SK-N-SH (cell line): Measurements from ENCODE around the gene PLA2G4E. TPM values are rescaled to one million over a fixed set of nuclear protein-coding genes. Genes with fewer than 3 reads are reported as not detected.

Experiments used
- CTCF ChIA-PET: fragments of 300-600, 350-600 bp; formaldehyde crosslinking; extraction: SDS; loops from one replicate; lab custom pipeline; 2021; lab: Yijun Ruan, JAX
- POLR2A ChIA-PET: fragments of 350-600 bp; sonication (Branson Sonifier 250); formaldehyde crosslinking; extraction: SDS; loops from one replicate; lab custom pipeline; 2020; ENCODE audit warnings: antibody characterized with exemption, inconsistent platforms; lab: Yijun Ruan, JAX
- DNase-seq: peaks from one replicate; pipeline ENCODE4 v3.0.0; 2012
- H2AFZ ChIP-seq: fragments of 200-600 bp; sonication (generic); 2 replicates; pipeline ENCODE4 v1.8.1; 2016; ENCODE audit warnings: antibody characterized with exemption, mild to moderate bottlenecking, low read depth
- H3F3A ChIP-seq: fragments of 200-600 bp; sonication (generic); replicated peaks from 2 replicates; pipeline ENCODE3; 2016; ENCODE audit warnings: antibody characterized with exemption, mild to moderate bottlenecking; ENCODE audit not compliant: insufficient read depth
- H3K27ac ChIP-seq, 2 experiments: fragments of 200-500 bp in 1 of 2; fragments of 200-600 bp in 1 of 2; sonication (Bioruptor generic) in 1 of 2; sonication (generic), shearing (Covaris generic) in 1 of 2; 2 replicates each; pipeline versions ENCODE4 v1.5.1 to v1.6.1; 2014 to 2016; ENCODE audit warnings: low read depth in 2 of 2, inconsistent platforms in 1 of 2, low read length in 1 of 2, mild to moderate bottlenecking in 1 of 2, mixed read lengths in 1 of 2
- H3K27me3 ChIP-seq: fragments of 200-600 bp; sonication (generic), shearing (Covaris generic); 2 replicates; pipeline ENCODE4 v1.6.1; 2016; ENCODE audit warnings: mixed run types; ENCODE audit not compliant: insufficient read depth
- H3K36me3 ChIP-seq, 2 experiments: fragments of 200-500 bp in 1 of 2; fragments of 200-600 bp in 1 of 2; sonication (Bioruptor generic) in 1 of 2; sonication (generic) in 1 of 2; replicated peaks in 1 of 2; 2 replicates each; pipeline versions ENCODE3 to v1.5.1; 2014 to 2016; ENCODE audit warnings: low read length in 1 of 2, mild to moderate bottlenecking in 1 of 2; ENCODE audit not compliant: insufficient read depth in 2 of 2, control insufficient read depth in 1 of 2
- H3K4me1 ChIP-seq, 2 experiments: fragments of 200-500 bp in 1 of 2; fragments of 200-600 bp in 1 of 2; sonication (Bioruptor generic) in 1 of 2; sonication (generic), shearing (Covaris generic) in 1 of 2; 2 replicates each; pipeline versions ENCODE4 v1.5.1 to v1.6.1; 2014 to 2016; ENCODE audit warnings: low read depth in 1 of 2, low read length in 1 of 2, mixed run types in 1 of 2; ENCODE audit not compliant: insufficient read depth in 2 of 2, control insufficient read depth in 1 of 2
- H3K4me2 ChIP-seq: fragments of 200-600 bp; sonication (generic), shearing (Covaris generic); 2 replicates; pipeline ENCODE4 v1.6.1; 2017; ENCODE audit warnings: mixed run types
- H3K4me3 ChIP-seq, 2 experiments: fragments of 200-500 bp in 1 of 2; fragments of 200-600 bp in 1 of 2; sonication (Bioruptor generic) in 1 of 2; sonication (generic), shearing (Covaris generic) in 1 of 2; 2 replicates each; pipeline versions ENCODE4 v1.5.1 to v1.8.1; 2014 to 2016; ENCODE audit warnings: low read depth in 2 of 2, inconsistent platforms in 1 of 2, low read length in 1 of 2, mild to moderate bottlenecking in 1 of 2, mixed read lengths in 1 of 2, moderate library complexity in 1 of 2
- H3K79me2 ChIP-seq: fragments of 200-600 bp; sonication (generic); 2 replicates; pipeline ENCODE4 v1.8.1; 2017; ENCODE audit warnings: mild to moderate bottlenecking; ENCODE audit not compliant: insufficient read depth
- H3K9ac ChIP-seq: fragments of 200-600 bp; sonication (generic); 2 replicates; pipeline ENCODE4 v1.6.1; 2017; ENCODE audit warnings: mixed run types
- H3K9me2 ChIP-seq: fragments of 200-600 bp; sonication (generic); 2 replicates; pipeline ENCODE4 v1.6.1; 2017; ENCODE audit warnings: mixed run types
- H3K9me3 ChIP-seq: fragments of 200-600 bp; sonication (generic); 2 replicates; pipeline ENCODE4 v1.6.1; 2017; ENCODE audit warnings: mixed run types, mild to moderate bottlenecking, moderate library complexity
- H4K20me1 ChIP-seq: fragments of 200-600 bp; sonication (generic); 2 replicates; pipeline ENCODE4 v1.6.1; 2017; ENCODE audit warnings: mild to moderate bottlenecking, mixed run types; ENCODE audit not compliant: insufficient read depth
- ELF1 ChIP-seq: IDR thresholded peaks from 2 replicates; pipeline ENCODE4 v1.4.0; 2012
- EP300 ChIP-seq, 2 experiments: IDR thresholded peaks; 2 replicates each; pipeline versions ENCODE4 v1.4.0 to v1.6.1; 2012; ENCODE audit warnings: borderline replicate concordance in 1 of 2, low read depth in 1 of 2, low read length in 1 of 2
- EZH2phosphoT487 ChIP-seq: fragments of 200-600 bp; sonication (generic); IDR thresholded peaks from 2 replicates; pipeline ENCODE4 v1.6.1; 2017; ENCODE audit warnings: low read depth, mixed run types, mild to moderate bottlenecking, antibody characterized with exemption, moderate library complexity, borderline replicate concordance
- FOSL2 ChIP-seq: IDR thresholded peaks from 2 replicates; pipeline ENCODE4 v1.4.0; 2012; ENCODE audit warnings: low read depth, mild to moderate bottlenecking, moderate library complexity, borderline replicate concordance
- FOXJ3 ChIP-seq: sonication (generic); formaldehyde crosslinking; IDR thresholded peaks from 2 replicates; pipeline ENCODE4 v1.5.1; 2020; ENCODE audit warnings: mild to moderate bottlenecking, missing genetic modification reagents
- GABPA ChIP-seq: IDR thresholded peaks from 2 replicates; pipeline ENCODE4 v1.4.0; 2012; ENCODE audit warnings: low read depth, mild to moderate bottlenecking
- GATA2 ChIP-seq: sonication (generic); formaldehyde crosslinking; IDR thresholded peaks from 2 replicates; pipeline ENCODE4 v1.5.0; 2020; ENCODE audit warnings: mild to moderate bottlenecking, missing genetic modification reagents
- JUND ChIP-seq: IDR thresholded peaks from 2 replicates; pipeline ENCODE4 v1.4.0; 2012
- MEF2A ChIP-seq: IDR thresholded peaks from 2 replicates; pipeline ENCODE4 v1.4.0; 2012; ENCODE audit warnings: low read depth, borderline replicate concordance
- NRF1 ChIP-seq: IDR thresholded peaks from 2 replicates; pipeline ENCODE4 v1.6.1; 2012; ENCODE audit warnings: low read depth, mild to moderate bottlenecking, low read length
- POLR2AphosphoS5 ChIP-seq: IDR thresholded peaks from 2 replicates; pipeline ENCODE4 v1.6.1; 2012; ENCODE audit warnings: low read depth, low read length
- RCOR1 ChIP-seq: fragments of 150-350 bp; IDR thresholded peaks from 2 replicates; pipeline ENCODE4 v1.6.1; 2017; ENCODE audit warnings: antibody characterized with exemption, low read length
- RXRA ChIP-seq: IDR thresholded peaks from 2 replicates; pipeline ENCODE4 v1.4.0; 2012; ENCODE audit warnings: low read depth, mild to moderate bottlenecking, borderline replicate concordance
- SIN3A ChIP-seq: IDR thresholded peaks from 2 replicates; pipeline ENCODE4 v1.6.1; 2012; ENCODE audit warnings: low read depth, mild to moderate bottlenecking, low read length, moderate library complexity, borderline replicate concordance
- SMC3 ChIP-seq: IDR thresholded peaks from 2 replicates; pipeline ENCODE4 v1.6.1; 2012; ENCODE audit warnings: low read depth, low read length, improper control_type of control experiment
- TAF1 ChIP-seq: IDR thresholded peaks from 2 replicates; pipeline ENCODE4 v1.6.1; 2012; ENCODE audit warnings: low read depth, mild to moderate bottlenecking, low read length, moderate library complexity, borderline replicate concordance
- WGBS: methylation state at CpG from one replicate; pipeline ENCODE4 v1.1.6; 2017; ENCODE audit warnings: low lambda C conversion rate; 5-methylcytosine and 5-hydroxymethylcytosine counted together
- polyA plus RNA-seq, 3 experiments: library from polyadenylated mRNA; depleted of rRNA; stranded (reverse); fragments of >200 nt; gene quantifications; 2 replicates each; pipeline ENCODE4 v1.2.3, GENCODE V29; 2012
- TF ChIP-seq, protein P1 (sequence below): fragments of 150-350 bp; IDR thresholded peaks from 2 replicates; pipeline ENCODE4 v1.6.1; 2016; ENCODE audit warnings: mild to moderate bottlenecking, low read depth, low read length
- TF ChIP-seq, protein P2 (sequence below): IDR thresholded peaks from 2 replicates; pipeline ENCODE4 v1.4.0; 2012; ENCODE audit warnings: low read depth, borderline replicate concordance
- TF ChIP-seq, protein P3 (sequence below): fragments of 150-350 bp; IDR thresholded peaks from 2 replicates; pipeline ENCODE4 v1.6.1; 2017; ENCODE audit warnings: antibody characterized with exemption, low read length, low read depth, borderline replicate concordance

The PLA2G4E gene
- polyA plus RNA-seq, 1 of the 3 experiments (the other 2 are of a cell fraction), result not detected

DNA sequence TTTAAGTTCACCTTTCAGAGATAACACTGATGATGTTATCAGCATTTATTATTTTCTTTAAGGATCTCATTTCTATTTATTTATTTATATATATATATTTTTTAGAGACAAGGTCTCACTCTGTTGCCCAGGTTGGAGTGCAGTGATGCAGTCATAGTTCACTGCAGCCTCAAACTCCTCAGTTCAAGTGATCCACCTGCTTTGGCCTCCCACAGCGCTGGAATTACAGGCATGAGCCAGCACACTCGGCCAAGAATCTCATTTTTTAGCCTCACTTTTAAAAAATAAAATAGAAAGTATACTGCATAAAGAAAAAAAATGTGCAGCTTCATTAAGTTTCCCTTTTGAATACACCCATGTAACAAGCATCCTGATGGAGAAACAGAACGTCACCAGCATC lies 37.9 kb upstream of the PLA2G4E start (continued):
- TF ChIP-seq, protein P1, sequence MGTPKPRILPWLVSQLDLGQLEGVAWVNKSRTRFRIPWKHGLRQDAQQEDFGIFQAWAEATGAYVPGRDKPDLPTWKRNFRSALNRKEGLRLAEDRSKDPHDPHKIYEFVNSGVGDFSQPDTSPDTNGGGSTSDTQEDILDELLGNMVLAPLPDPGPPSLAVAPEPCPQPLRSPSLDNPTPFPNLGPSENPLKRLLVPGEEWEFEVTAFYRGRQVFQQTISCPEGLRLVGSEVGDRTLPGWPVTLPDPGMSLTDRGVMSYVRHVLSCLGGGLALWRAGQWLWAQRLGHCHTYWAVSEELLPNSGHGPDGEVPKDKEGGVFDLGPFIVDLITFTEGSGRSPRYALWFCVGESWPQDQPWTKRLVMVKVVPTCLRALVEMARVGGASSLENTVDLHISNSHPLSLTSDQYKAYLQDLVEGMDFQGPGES, result no peak
- TF ChIP-seq FOXJ3 (no peak), FOSL2 (no peak), MEF2A (no peak), RXRA (no peak), RCOR1 (no peak), SMC3 (no peak), ELF1 (no peak)

DNA sequence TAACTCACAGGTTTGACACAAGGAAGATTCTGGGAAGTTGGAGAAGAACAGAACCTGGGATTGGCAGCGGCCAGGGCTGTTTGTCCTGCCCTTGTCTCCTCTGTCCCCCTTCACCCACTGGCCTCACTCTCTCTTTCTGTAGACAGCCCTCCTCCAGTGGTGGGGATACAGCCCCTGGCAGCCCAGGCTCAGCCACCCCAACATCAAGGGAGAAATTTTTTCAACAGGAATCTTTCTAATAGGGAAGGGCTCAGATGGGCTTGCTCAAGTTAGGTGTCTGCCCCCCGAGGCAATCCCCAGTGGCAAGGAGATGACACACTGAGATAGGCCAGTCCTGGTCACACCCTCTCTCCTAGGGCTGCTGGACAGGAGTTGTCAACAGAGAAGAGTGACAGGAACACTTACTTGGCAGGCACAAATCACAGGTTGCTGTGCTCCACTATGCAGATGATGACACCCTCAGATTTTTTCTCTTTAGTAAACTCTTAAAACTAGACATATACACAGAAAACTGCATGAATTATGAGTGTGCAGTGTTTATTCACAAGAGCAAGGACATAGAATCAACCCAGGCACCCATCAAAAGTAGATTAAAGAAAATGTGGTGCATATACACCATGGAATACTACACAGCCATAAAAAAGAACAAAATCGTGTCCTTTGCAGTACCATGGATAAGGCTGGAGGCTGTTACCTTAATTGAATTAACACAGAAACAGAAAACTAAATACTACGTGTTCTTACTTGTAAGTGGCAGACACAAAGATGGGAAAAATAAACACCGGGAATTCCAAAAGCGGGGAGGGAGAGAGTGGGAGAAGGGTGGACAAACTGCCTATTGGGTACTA lies 37.2 kb upstream of the PLA2G4E start:
- H3K4me2 ChIP-seq, result no peak overlapping the region; the same call in 1 of the 2 replicates
- H3K4me3 ChIP-seq, result no peak overlapping the region
- no peak overlapping the region for H2AFZ ChIP-seq
- WGBS, result 42% methylated on average over 6 of the region's 6 CpGs
- H3K27me3 ChIP-seq, result peaks cover 8% of the 10 kb centered on the region; the same call in 1 of the 2 replicates
- H3K27ac ChIP-seq, result no peak overlapping the region
- H3K9me3 ChIP-seq, result no peaks in the 10 kb centered on the region
- POLR2A ChIA-PET, result no interaction called here
- DNase-seq, result no peak
- no peaks in the 10 kb centered on the region for H3K79me2 ChIP-seq
- H3K9ac ChIP-seq, result no peak overlapping the region
- no peaks in the 10 kb centered on the region for H3K9me2 ChIP-seq
- no peaks in the 10 kb centered on the region for H3K36me3 ChIP-seq
- no peaks in the 10 kb centered on the region for H3F3A ChIP-seq
- CTCF ChIA-PET, result interaction anchor here (0.6 to 17.2 kb wide), 35 partner anchors 8 to 118 kb away, joined by 3 to 293 read pairs (median 6); partner anchors contain the start of gene EHD4
- H3K4me1 ChIP-seq, result peaks cover 0 to 8% of the 10 kb centered on the region in 2 experiments; a peak in 2 of 4 replicates
- TF ChIP-seq EZH2phosphoT487 (no peak), GATA2 (CRISPR knock-in tag) (no peak), FOSL2 (no peak), SIN3A (no peak)
- H4K20me1 ChIP-seq, result no peaks in the 10 kb centered on the region

DNA sequence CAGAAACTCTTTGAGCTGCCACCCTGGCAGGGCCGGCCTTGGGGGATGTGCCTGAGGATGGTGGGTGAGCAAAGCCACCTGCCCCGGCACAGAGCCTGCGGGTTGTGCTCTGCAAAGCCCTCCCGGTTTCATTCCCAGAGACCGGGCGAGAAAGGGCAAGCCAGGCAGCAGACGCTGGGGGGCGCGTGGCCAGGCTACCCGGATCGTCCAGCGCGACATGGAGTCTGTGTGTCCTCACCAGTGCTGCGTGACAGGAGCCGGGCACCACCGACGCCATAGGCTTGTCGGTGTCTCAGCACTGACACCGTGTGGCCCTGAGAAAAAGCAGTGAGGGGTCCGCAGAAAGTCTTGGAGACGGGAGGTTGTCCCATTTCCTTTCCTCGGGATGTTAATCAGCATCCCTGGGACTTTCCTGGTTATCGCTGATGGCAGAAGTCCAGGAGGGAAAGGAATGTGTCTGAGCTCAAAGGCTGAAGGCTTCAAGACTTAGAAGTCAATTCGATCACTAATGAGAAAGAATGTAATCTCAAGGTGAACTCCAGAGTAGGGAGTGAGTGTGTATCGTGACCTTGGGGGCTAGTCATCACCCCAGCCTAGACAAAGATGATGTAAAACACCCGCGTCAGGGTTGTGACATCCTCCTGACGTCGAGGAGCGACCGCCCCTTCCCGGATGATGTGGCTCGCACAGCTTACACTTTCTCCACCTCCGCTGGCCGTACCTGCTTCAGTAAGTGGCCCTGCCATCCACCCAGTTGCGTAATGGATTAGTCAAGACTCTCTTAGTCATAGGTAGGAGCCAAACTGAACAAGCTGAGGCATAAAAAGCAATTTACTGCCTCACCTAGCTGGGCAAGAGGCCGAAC lies 36.3 kb upstream of the PLA2G4E start:
- Histone ChIP-seq H3F3A (no peaks in the 10 kb centered on the region), H3K9me3 (no peaks in the 10 kb centered on the region), H3K4me1 (peaks cover 0 to 8% of the 10 kb centered on the region in 2 experiments; a peak in 2 of 4 replicates), H3K9ac (no peak overlapping the region), H3K4me3 (peak overlapping the region; percentile 30 to 47), H3K79me2 (no peaks in the 10 kb centered on the region), H3K27ac (no peak overlapping the region), H3K4me2 (peak overlapping the region; percentile 68), H3K36me3 (no peaks in the 10 kb centered on the region), H3K27me3 (peaks cover 11% of the 10 kb centered on the region; the same call in 1 of the 2 replicates), H4K20me1 (no peaks in the 10 kb centered on the region), H3K9me2 (no peaks in the 10 kb centered on the region), H2AFZ (no peak overlapping the region; the same call in 1 of the 2 replicates)
- ChIA-PET CTCF (interaction anchor here (0.7 to 8.6 kb wide), 40 partner anchors 9 to 118 kb away, joined by 3 to 165 read pairs (median 4); partner anchors contain the start of gene EHD4), POLR2A (no interaction called here)
- peak; percentile 90 for DNase-seq
- 17% methylated on average over 28 of the region's 37 CpGs for WGBS
- TF ChIP-seq POLR2AphosphoS5 (no peak), EP300 (IDR thresholded peaks at IDR 0.05; ENCODE audit: borderline replicate concordance in 1 of 2, low read depth in 1 of 2, low read length in 1 of 2) (no peak), GATA2 (CRISPR knock-in tag) (no peak), JUND (no peak), RCOR1 (peak; percentile 49; the same call in 1 of the 2 replicates), TAF1 (no peak), GABPA (no peak), NRF1 (no peak)
- TF ChIP-seq, protein P2, sequence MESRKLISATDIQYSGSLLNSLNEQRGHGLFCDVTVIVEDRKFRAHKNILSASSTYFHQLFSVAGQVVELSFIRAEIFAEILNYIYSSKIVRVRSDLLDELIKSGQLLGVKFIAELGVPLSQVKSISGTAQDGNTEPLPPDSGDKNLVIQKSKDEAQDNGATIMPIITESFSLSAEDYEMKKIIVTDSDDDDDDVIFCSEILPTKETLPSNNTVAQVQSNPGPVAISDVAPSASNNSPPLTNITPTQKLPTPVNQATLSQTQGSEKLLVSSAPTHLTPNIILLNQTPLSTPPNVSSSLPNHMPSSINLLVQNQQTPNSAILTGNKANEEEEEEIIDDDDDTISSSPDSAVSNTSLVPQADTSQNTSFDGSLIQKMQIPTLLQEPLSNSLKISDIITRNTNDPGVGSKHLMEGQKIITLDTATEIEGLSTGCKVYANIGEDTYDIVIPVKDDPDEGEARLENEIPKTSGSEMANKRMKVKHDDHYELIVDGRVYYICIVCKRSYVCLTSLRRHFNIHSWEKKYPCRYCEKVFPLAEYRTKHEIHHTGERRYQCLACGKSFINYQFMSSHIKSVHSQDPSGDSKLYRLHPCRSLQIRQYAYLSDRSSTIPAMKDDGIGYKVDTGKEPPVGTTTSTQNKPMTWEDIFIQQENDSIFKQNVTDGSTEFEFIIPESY, result no peak
- TF ChIP-seq, protein P3, sequence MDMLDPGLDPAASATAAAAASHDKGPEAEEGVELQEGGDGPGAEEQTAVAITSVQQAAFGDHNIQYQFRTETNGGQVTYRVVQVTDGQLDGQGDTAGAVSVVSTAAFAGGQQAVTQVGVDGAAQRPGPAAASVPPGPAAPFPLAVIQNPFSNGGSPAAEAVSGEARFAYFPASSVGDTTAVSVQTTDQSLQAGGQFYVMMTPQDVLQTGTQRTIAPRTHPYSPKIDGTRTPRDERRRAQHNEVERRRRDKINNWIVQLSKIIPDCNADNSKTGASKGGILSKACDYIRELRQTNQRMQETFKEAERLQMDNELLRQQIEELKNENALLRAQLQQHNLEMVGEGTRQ, result no peak
